ENCODE measurements around the gene SORCS2. TPM values are rescaled to one million over a fixed set of nuclear protein-coding genes. Genes with fewer than 3 reads are reported as not detected.

Gene SORCS2
- total RNA-seq, 4 donors from 2014 or later, result 2.0 to 7.4 (median 3.6) TPM

DNA sequence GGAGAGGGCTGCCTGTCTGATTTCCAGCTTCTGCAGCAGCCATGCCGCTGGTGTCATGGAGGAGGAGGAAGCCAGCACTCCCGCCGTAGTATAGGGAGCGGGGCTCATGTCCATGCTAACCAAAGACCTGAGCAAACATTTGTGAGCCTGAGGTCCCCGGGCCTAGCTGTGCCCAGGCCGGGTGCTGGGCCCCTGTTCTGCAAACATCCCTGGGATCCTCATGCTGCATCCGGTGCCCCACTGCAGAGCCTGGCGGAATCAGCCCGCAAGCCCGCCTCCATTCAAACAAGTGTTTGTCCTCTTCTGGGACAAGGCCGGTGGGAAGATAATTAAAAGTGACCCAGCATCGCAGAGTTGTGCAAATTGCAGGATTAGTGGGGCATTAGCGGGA, 106.3 kb downstream of the SORCS2 start:
- Histone ChIP-seq H3K4me1 (peaks cover 0 to 13% (median 5%) of the 10 kb centered on the region in 3 donors), H3K27me3 (no peaks in the 10 kb centered on the region), H3K4me3 (no peak overlapping the region), H3K27ac (no peak overlapping the region), H3K9me3 (no peaks in the 10 kb centered on the region), H3K36me3 (no peaks in the 10 kb centered on the region)
- TF ChIP-seq EP300 (IDR thresholded peaks at IDR 0.05) (no peak), CTCF (IDR thresholded peaks at IDR 0.05) (no peak), POLR2AphosphoS5 (IDR thresholded peaks at IDR 0.05) (no peak), POLR2A (IDR thresholded peaks at IDR 0.05) (no peak)
- ATAC-seq, result no peak
- WGBS, 2 donors (ENCODE audit: low coverage in 1 of 2), result 80% methylated on average over 2 of the region's 13 CpGs; no CpG with 5 or more reads in 1 of the 2 donors

DNA sequence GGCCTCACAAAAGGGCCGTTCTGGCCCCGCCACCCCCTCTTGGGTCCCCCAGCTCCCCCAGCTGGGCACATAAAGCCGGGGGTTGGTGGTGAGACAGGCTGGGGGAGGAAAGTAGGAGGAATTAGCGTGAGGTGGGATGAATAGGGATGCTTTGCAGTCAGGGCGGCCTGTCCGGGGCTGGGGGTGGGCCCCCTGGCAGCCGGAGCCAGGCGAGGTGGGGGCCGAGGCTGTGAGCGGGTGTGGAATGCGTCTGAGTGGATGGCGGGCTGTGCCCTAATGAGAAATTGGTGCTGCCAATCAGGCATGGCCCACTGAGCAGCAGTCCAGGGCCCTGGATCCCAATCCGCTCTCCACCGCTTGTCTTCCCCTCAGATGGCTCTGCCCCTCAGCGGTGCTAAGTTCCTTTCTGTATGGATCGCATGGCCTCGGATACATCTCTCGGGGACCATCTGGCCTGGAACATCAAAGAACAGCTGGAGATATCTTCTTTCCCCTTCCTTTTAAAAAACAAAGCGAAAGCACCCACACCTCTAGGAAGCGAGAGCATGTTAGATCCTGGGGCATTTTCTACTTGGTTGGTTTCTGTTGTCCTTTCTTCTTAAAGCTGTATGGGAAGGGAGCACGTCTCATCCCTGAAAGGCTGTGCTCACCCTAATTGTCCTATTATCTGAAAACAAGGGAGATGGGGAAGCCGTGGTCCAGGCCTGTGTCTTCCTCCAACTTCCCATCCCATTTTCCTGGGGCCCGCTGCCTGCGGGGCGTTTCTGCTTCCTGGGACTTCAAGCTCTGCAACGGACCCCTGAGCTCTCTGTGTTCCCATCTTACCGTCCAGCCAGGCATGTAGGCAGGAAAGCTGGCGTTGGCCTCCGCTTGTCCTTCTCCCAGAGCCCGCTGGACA, 106.9 kb downstream of the SORCS2 start:
- ATAC-seq, result no peak
- H3K4me3 ChIP-seq, result no peak overlapping the region
- WGBS, 2 donors (ENCODE audit: low coverage in 1 of 2), result 58 to 77% methylated on average over 4 to 18 of the region's 30 CpGs
- H3K4me1 ChIP-seq, result peaks cover 0 to 13% (median 5%) of the 10 kb centered on the region in 3 donors
- TF ChIP-seq POLR2A (IDR thresholded peaks at IDR 0.05), result no peak
- TF ChIP-seq POLR2AphosphoS5 (IDR thresholded peaks at IDR 0.05), result no peak
- TF ChIP-seq EP300 (IDR thresholded peaks at IDR 0.05), result no peak
- no peak for TF ChIP-seq CTCF (IDR thresholded peaks at IDR 0.05)
- H3K36me3 ChIP-seq, result no peaks in the 10 kb centered on the region
- H3K27ac ChIP-seq, result no peak overlapping the region
- H3K27me3 ChIP-seq, result no peaks in the 10 kb centered on the region
- H3K9me3 ChIP-seq, result no peaks in the 10 kb centered on the region

DNA sequence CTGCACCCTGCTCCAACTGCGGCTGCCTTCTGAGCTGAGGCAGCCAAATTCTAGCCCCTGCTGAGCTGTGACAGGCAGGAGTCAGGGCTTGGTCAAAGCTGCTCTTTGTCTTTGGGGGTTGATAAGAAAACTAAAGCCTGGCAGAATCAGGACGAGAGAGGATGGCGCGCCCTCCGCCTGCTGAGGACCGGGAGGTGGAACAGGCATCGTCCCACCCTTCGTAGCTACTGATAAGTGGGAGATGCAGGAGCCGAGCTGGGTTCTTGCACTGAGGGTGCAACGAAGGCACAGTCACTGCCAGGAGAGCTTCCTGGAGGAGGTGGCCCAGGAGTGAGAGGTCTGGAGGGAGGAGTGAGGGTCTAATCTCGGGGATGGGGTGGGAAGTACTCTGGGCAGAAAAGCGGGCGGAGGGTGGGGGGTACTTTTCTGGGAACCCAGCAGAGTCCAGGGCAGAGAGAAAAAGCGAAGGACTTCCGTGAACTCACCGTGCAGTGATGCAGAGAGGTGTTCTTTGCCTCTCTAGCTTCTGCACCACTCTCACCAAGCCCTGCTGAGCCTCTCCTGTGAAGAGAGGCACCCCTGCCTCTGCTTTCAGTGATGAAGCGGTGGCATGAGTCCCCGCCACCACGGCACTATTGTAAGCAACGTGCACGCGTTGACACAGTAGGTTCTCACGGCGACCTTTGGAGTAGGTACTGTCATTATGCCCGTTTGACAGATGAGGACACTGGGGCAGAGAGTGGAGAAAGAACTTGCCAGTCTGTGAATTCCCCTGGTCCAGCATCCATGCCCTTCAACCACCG, 107.8 kb downstream of the SORCS2 start:
- no peak overlapping the region for H3K4me3 ChIP-seq
- WGBS, 2 donors (ENCODE audit: low coverage in 1 of 2), result 92 to 100% methylated on average over 1 to 4 of the region's 26 CpGs
- ATAC-seq, result no peak
- no peaks in the 10 kb centered on the region for H3K27me3 ChIP-seq
- peaks cover 0 to 11% (median 5%) of the 10 kb centered on the region in 3 donors for H3K4me1 ChIP-seq
- H3K9me3 ChIP-seq, result no peaks in the 10 kb centered on the region
- no peaks in the 10 kb centered on the region for H3K36me3 ChIP-seq
- H3K27ac ChIP-seq, result no peak overlapping the region
- TF ChIP-seq POLR2AphosphoS5 (IDR thresholded peaks at IDR 0.05) (no peak), POLR2A (IDR thresholded peaks at IDR 0.05) (no peak), CTCF (IDR thresholded peaks at IDR 0.05) (no peak), EP300 (IDR thresholded peaks at IDR 0.05) (no peak)

DNA sequence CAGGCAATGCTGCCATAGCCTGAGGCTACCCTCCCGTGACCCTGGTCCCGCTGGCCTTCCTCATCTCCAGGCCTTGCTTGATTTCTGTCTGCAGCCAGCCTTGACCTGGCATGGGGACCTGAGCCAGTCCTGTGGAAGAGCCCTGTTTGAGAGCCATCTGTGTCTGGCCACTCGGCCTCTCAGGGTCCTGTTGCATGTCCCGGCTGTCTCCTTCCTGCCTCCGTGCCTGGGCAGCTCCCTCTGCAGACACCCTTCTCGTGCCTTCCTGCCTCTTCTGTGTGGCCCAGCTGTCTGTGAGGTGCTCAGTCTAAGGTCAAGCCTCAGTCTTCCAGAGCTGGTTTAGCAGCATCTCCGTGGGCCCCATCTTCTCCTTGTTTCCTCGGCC, 108.4 kb downstream of the SORCS2 start:
- H3K4me3 ChIP-seq, result no peak overlapping the region
- H3K4me1 ChIP-seq, result peaks cover 0 to 5% (median under 1%) of the 10 kb centered on the region in 3 donors
- WGBS, 2 donors (ENCODE audit: low coverage in 1 of 2), result 80% methylated on average over 5 to 6 of the region's 8 CpGs
- no peaks in the 10 kb centered on the region for H3K27me3 ChIP-seq
- H3K36me3 ChIP-seq, result no peaks in the 10 kb centered on the region
- TF ChIP-seq EP300 (IDR thresholded peaks at IDR 0.05) (no peak), CTCF (IDR thresholded peaks at IDR 0.05) (no peak), POLR2AphosphoS5 (IDR thresholded peaks at IDR 0.05) (no peak), POLR2A (IDR thresholded peaks at IDR 0.05) (no peak)
- ATAC-seq, result no peak
- no peak overlapping the region for H3K27ac ChIP-seq
- H3K9me3 ChIP-seq, result no peaks in the 10 kb centered on the region
